ENCODE data around the gene HCST.

Gene HCST

DNA sequence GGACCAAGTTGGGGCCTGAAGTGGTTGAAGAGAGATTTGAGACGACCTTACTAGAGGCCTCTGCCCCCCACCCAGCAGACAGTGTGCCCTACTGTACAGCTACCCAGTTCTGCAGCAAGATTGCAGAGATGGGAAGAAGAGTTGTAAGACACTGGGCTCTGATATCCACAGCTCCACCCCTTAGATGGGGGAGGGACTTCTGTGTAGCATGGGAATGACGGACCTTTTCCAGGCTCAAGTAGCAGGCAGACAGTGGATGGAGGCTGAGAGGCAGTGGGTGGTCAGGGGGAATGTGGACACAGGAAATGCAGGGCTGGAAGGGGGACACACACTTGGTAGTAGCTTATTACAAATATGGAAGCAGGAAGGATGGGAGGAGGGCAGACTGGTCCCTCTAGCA is 46.8 kb downstream of the HCST start:
- in situ Hi-C loops (cut with MboI; ENCODE audit: low pct_unique_long_range_greater_than_20kb, low sequenced_read_pairs): no loop called here
- DNase-seq: no peak

All from KBM-7 (cell line).